ENCODE results near the gene QSOX2.

QSOX2 gene

DNA sequence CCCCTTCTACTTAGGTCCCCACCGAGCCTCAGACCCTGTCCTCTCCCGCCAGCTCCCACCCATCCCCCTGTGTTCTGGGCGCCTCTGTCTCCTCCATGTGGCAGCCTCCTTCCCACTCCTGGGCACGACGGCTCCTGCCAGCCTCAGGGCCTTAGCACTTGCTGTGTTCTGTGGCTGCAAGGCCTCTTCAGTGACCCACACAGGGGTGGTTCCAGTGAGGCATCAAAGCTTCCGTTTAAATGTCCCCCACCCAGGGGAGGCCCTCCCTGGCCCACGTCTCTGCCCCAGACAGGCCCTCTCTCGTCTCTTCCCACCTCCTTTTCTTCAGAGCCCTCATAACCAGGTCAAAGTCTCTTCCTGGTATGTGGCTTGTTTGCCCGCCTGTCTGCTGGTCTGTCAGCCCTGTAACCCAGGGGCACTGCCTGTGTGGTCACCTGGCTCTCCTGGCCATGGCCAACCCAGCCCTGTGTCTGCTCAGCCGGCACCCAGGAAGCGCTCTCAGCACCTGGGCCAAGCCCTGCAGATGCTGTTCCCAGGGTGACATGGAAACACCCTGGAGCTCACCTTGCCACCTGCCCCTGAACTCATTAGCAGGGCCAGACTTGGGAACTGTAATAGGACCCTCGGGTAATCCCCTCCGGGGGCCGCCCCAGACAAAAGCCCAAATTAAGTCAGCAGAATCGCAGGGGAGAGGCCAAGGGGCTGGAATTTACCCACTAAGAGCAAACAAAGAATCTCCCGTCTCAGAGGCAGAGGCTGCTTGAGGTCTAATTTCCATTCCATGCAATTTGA lies 74.4 kb downstream of the QSOX2 start:
- Histone ChIP-seq H3K9ac (ENCODE audit: low read length) (no peak overlapping the region), H3K9me3 (ENCODE audit: control insufficient read depth, insufficient read depth, low read depth, low read length) (no peaks in the 10 kb centered on the region), H3K27me3 (ENCODE audit: control insufficient read depth, insufficient read depth, low read length) (no peaks in the 10 kb centered on the region; the same call in 1 of the 2 replicates)

GRCh38 chr9:136170006-136170901 lies 75.4 kb downstream of the QSOX2 start:
- no peak overlapping the region for H3K4me3 ChIP-seq (ENCODE audit: low read depth, low read length)
- no peak overlapping the region for H3K9ac ChIP-seq (ENCODE audit: low read length)
- no peak overlapping the region for H3K27ac ChIP-seq (ENCODE audit: low read depth, low read length)
- H3K36me3 ChIP-seq (ENCODE audit: control insufficient read depth, insufficient read depth, low read length): no peaks in the 10 kb centered on the region
- H3K9me3 ChIP-seq (ENCODE audit: control insufficient read depth, insufficient read depth, low read depth, low read length): peaks cover 3% of the 10 kb centered on the region; the same call in 1 of the 2 replicates
- H3K4me1 ChIP-seq (ENCODE audit: control insufficient read depth, insufficient read depth, low read length): peaks cover 28% of the 10 kb centered on the region
- no peaks in the 10 kb centered on the region; the same call in 1 of the 2 replicates for H3K27me3 ChIP-seq (ENCODE audit: control insufficient read depth, insufficient read depth, low read length)

More for the DNA sequence above, 74.4 kb downstream of the QSOX2 start:
- H3K4me3 ChIP-seq (ENCODE audit: low read depth, low read length): no peak overlapping the region
- H3K4me1 ChIP-seq (ENCODE audit: control insufficient read depth, insufficient read depth, low read length): peaks cover 29% of the 10 kb centered on the region
- H3K27ac ChIP-seq (ENCODE audit: low read depth, low read length): no peak overlapping the region
- H3K36me3 ChIP-seq (ENCODE audit: control insufficient read depth, insufficient read depth, low read length): no peaks in the 10 kb centered on the region

DNA sequence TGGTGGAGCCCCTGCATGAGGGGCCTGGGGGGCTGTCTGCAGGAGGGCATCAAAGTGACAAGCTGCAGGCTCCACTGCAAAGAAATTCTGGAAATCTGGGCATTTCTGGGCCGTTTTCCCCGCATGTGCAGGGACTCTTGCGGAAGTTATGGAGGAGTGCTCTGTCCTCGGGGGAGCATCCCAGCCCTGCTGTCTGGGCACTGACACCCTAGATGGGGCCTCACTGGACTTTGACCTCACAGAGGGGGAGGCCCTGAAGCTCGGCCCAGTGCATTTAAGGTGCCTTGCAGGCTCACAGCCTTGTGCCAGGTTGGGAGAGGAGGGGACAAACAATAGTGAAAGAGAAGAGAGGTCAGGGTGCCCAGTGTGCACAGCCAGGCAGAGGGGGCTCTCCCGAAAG lies 76.1 kb downstream of the QSOX2 start:
- Histone ChIP-seq H3K4me1 (ENCODE audit: control insufficient read depth, insufficient read depth, low read length) (peaks cover 25% of the 10 kb centered on the region), H3K27ac (ENCODE audit: low read depth, low read length) (no peak overlapping the region), H3K4me3 (ENCODE audit: low read depth, low read length) (no peak overlapping the region), H3K27me3 (ENCODE audit: control insufficient read depth, insufficient read depth, low read length) (no peaks in the 10 kb centered on the region; the same call in 1 of the 2 replicates), H3K9ac (ENCODE audit: low read length) (no peak overlapping the region), H3K9me3 (ENCODE audit: control insufficient read depth, insufficient read depth, low read depth, low read length) (peaks cover 3% of the 10 kb centered on the region; the same call in 1 of the 2 replicates), H3K36me3 (ENCODE audit: control insufficient read depth, insufficient read depth, low read length) (no peaks in the 10 kb centered on the region)

GRCh38 chr9:136163248-136163850 lies 82.3 kb downstream of the QSOX2 start:
- Histone ChIP-seq H3K36me3 (ENCODE audit: control insufficient read depth, insufficient read depth, low read length) (no peaks in the 10 kb centered on the region), H3K27me3 (ENCODE audit: control insufficient read depth, insufficient read depth, low read length) (no peaks in the 10 kb centered on the region), H3K4me1 (ENCODE audit: control insufficient read depth, insufficient read depth, low read length) (peaks cover 8% of the 10 kb centered on the region; the same call in 1 of the 2 replicates), H3K27ac (ENCODE audit: low read depth, low read length) (no peak overlapping the region), H3K9ac (ENCODE audit: low read length) (no peak overlapping the region), H3K9me3 (ENCODE audit: control insufficient read depth, insufficient read depth, low read depth, low read length) (peaks cover 9% of the 10 kb centered on the region), H3K4me3 (ENCODE audit: low read depth, low read length) (no peak overlapping the region)

DNA sequence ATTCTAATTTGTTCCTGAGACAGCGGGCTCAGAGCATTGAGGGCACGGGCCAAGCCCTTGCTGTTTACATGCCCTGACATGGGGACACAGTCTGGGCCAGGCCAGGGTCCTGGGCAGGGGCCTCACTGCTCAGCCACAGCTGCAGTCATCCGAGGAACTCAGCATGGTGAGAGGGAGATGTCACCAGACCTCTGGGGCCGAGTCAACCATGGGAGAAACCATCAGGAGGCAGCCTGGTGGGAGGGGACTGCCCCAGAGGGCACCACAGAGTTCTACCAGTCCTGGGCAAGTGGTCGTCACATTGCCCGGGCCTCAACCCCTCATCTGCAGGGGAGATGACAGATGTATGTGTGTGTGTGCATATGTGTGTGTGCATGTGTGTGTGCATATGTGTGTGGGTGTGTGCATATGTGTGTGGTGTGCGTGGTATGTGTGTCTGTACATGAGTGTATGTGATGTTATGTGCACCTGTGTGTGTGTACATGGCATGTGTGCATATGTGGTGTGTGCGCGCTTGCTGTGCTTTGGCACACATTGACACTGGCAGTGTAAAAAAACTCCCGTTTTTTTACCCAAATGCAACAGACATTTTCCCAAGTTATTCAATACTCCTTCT lies 84.5 kb downstream of the QSOX2 start:
- Histone ChIP-seq H3K27me3 (ENCODE audit: control insufficient read depth, insufficient read depth, low read length) (no peaks in the 10 kb centered on the region), H3K9me3 (ENCODE audit: control insufficient read depth, insufficient read depth, low read depth, low read length) (peaks cover 9% of the 10 kb centered on the region), H3K27ac (ENCODE audit: low read depth, low read length) (no peak overlapping the region), H3K9ac (ENCODE audit: low read length) (no peak overlapping the region), H3K36me3 (ENCODE audit: control insufficient read depth, insufficient read depth, low read length) (no peaks in the 10 kb centered on the region), H3K4me1 (ENCODE audit: control insufficient read depth, insufficient read depth, low read length) (peaks cover 8% of the 10 kb centered on the region; the same call in 1 of the 2 replicates), H3K4me3 (ENCODE audit: low read depth, low read length) (no peak overlapping the region)

GRCh38 chr9:136160381-136160841 lies 85.2 kb downstream of the QSOX2 start:
- peaks cover 8% of the 10 kb centered on the region; the same call in 1 of the 2 replicates for H3K4me1 ChIP-seq (ENCODE audit: control insufficient read depth, insufficient read depth, low read length)
- H3K9ac ChIP-seq (ENCODE audit: low read length): no peak overlapping the region
- H3K9me3 ChIP-seq (ENCODE audit: control insufficient read depth, insufficient read depth, low read depth, low read length): peaks cover 7% of the 10 kb centered on the region
- H3K4me3 ChIP-seq (ENCODE audit: low read depth, low read length): no peak overlapping the region
- no peaks in the 10 kb centered on the region for H3K36me3 ChIP-seq (ENCODE audit: control insufficient read depth, insufficient read depth, low read length)
- no peaks in the 10 kb centered on the region for H3K27me3 ChIP-seq (ENCODE audit: control insufficient read depth, insufficient read depth, low read length)
- H3K27ac ChIP-seq (ENCODE audit: low read depth, low read length): no peak overlapping the region

DNA sequence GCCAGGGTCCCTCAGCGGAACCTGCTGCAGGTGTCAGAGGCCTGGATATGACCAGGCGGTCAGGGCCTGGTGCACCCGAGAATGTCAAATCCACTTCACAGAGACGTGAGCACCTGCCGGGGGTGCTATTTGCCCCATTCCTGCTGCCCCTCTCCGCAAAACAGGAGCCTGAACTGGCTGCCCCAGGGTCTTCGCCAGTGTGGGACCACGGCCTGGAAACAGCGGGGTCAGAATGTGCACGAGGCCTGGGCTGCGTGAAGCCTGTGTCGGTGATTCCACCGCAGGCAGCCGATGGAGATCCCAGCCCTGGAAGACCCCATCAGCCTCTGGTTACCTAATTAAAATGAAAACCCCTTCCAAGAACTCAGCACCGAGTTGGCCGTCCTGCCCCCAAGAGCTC lies 85.8 kb downstream of the QSOX2 start:
- Histone ChIP-seq H3K4me1 (ENCODE audit: control insufficient read depth, insufficient read depth, low read length) (peaks cover 8% of the 10 kb centered on the region; the same call in 1 of the 2 replicates), H3K9ac (ENCODE audit: low read length) (no peak overlapping the region), H3K36me3 (ENCODE audit: control insufficient read depth, insufficient read depth, low read length) (no peaks in the 10 kb centered on the region), H3K4me3 (ENCODE audit: low read depth, low read length) (no peak overlapping the region), H3K27ac (ENCODE audit: low read depth, low read length) (no peak overlapping the region), H3K9me3 (ENCODE audit: control insufficient read depth, insufficient read depth, low read depth, low read length) (peaks cover 7% of the 10 kb centered on the region), H3K27me3 (ENCODE audit: control insufficient read depth, insufficient read depth, low read length) (no peaks in the 10 kb centered on the region)

DNA sequence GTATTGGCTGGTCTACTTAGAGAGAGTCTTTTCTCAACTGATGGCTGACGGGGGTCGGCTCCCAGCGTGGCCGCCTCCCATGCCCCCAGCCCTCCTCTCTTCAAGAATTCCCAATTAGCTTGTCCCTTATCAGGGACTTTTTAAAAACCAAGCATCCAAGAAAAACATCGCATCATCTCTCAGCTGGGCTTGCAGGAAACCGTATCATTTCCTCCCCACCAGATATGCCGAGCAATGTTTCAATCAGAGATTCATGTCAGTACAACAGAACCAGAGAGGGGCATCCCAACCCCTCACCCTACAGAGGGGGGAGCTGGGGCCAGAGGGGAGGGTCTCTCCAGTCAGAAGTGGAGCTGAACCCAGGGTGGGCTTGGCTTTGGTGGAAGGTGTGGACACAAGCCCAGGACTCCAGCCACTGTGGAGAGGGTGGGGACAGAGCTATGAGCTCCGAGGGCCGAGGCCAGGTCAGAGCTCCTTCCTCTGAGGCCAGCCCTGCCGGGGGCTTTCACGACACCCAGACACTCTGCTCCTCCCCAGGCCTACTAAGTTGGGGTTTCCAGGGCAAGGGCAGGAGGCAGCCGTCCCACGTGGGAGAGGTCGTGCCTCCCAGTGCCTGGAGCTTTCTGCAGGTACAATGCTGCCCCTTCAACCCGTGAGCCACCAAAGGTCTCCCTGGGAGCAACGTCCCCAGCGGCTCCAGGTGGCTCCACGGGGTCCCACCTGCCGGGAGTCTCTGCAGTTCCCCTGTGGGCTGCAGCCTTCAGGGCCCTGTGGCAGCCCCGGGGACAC lies 87.9 kb downstream of the QSOX2 start:
- H3K9me3 ChIP-seq (ENCODE audit: control insufficient read depth, insufficient read depth, low read depth, low read length): 0 out of 2 replicates have a peak, but pooled peaks cover under 1% of the 10 kb centered on the region

More for the DNA sequence above, 87.9 kb downstream of the QSOX2 start:
- Histone ChIP-seq H3K4me3 (ENCODE audit: low read depth, low read length) (no peak overlapping the region), H3K9ac (ENCODE audit: low read length) (no peak overlapping the region), H3K27ac (ENCODE audit: low read depth, low read length) (no peak overlapping the region), H3K4me1 (ENCODE audit: control insufficient read depth, insufficient read depth, low read length) (peaks cover 8% of the 10 kb centered on the region; the same call in 1 of the 2 replicates), H3K27me3 (ENCODE audit: control insufficient read depth, insufficient read depth, low read length) (no peaks in the 10 kb centered on the region), H3K36me3 (ENCODE audit: control insufficient read depth, insufficient read depth, low read length) (no peaks in the 10 kb centered on the region)
